ENCODE measurements around the gene CFAP126. TPM values are rescaled to one million over a fixed set of nuclear protein-coding genes. Genes with fewer than 3 reads are reported as not detected.

Gene CFAP126
- total RNA-seq, 1 experiment from 2014 or later, result 1.5 TPM

- TF ChIP-seq EZH2 (IDR thresholded peaks at IDR 0.05; ENCODE audit: low read depth) (no peak), CTCF (conservative IDR thresholded peaks at IDR 0.05) (no peak)
- peaks cover 8% of the 10 kb centered on the region; the same call in 1 of the 2 replicates for H4K20me1 ChIP-seq (ENCODE audit: insufficient read depth)
- no peak overlapping the region for H3K4me2 ChIP-seq
- H2AFZ ChIP-seq, result no peak overlapping the region
- intact Hi-C loops (cut with micrococcal nuclease; ENCODE audit: unreplicated experiment), result no loop called here
- CTCF ChIA-PET, result no interaction called here
- no peaks in the 10 kb centered on the region for H3K9me2 ChIP-seq (ENCODE audit: insufficient read depth)
- POLR2A ChIA-PET (ENCODE audit: unreplicated experiment), result no interaction called here
- DNase-seq, result no peak
- peaks cover 16% of the 10 kb centered on the region for H3K36me3 ChIP-seq (ENCODE audit: low read depth)
- no peak overlapping the region for H3K27ac ChIP-seq
- no TSS peak for BruUV-seq (replicated peaks)
- no peak overlapping the region for H3K4me3 ChIP-seq
- no peaks in the 10 kb centered on the region for H3F3A ChIP-seq (ENCODE audit: insufficient read depth, low read depth)
- no peaks in the 10 kb centered on the region for H3K9me3 ChIP-seq (ENCODE audit: insufficient read depth, low read depth)
- H3K27me3 ChIP-seq (ENCODE audit: insufficient read depth, low read depth), result no peaks in the 10 kb centered on the region
- H3K79me2 ChIP-seq (ENCODE audit: low read depth), result no peaks in the 10 kb centered on the region
- no peaks in the 10 kb centered on the region for H3K4me1 ChIP-seq (replicated peaks; ENCODE audit: insufficient read depth)
Measured at GRCh38 chr1:161335796-161336195, 31.9 kb downstream of the CFAP126 start.

GRCh38 chr1:161333166-161333565, 34.5 kb downstream of the CFAP126 start:
- no peak for DNase-seq
- H3F3A ChIP-seq (ENCODE audit: insufficient read depth, low read depth), result no peaks in the 10 kb centered on the region
- H3K4me2 ChIP-seq, result no peak overlapping the region
- H3K36me3 ChIP-seq (ENCODE audit: low read depth), result peaks cover 21% of the 10 kb centered on the region
- CTCF ChIA-PET, result no interaction called here
- H3K4me3 ChIP-seq, result no peak overlapping the region
- intact Hi-C loops (cut with micrococcal nuclease; ENCODE audit: unreplicated experiment), result no loop called here
- H3K9me2 ChIP-seq (ENCODE audit: insufficient read depth), result no peaks in the 10 kb centered on the region
- H3K27me3 ChIP-seq (ENCODE audit: insufficient read depth, low read depth), result no peaks in the 10 kb centered on the region
- H4K20me1 ChIP-seq (ENCODE audit: insufficient read depth), result peaks cover 8% of the 10 kb centered on the region; the same call in 1 of the 2 replicates
- no peak overlapping the region for H3K27ac ChIP-seq
- 0 out of 2 replicates have a peak, but pooled peaks cover 3% of the 10 kb centered on the region for H3K4me1 ChIP-seq (replicated peaks; ENCODE audit: insufficient read depth)
- H3K9me3 ChIP-seq (ENCODE audit: insufficient read depth, low read depth), result no peaks in the 10 kb centered on the region
- H2AFZ ChIP-seq, result no peak overlapping the region
- POLR2A ChIA-PET (ENCODE audit: unreplicated experiment), result interaction anchor here (0.6 kb wide), 1 partner anchor 664 kb away, joined by 3 read pairs; no protein-coding TSS in a partner anchor
- TF ChIP-seq CTCF (conservative IDR thresholded peaks at IDR 0.05), result no peak
- no peak for TF ChIP-seq EZH2 (IDR thresholded peaks at IDR 0.05; ENCODE audit: low read depth)
- no peaks in the 10 kb centered on the region for H3K79me2 ChIP-seq (ENCODE audit: low read depth)
- no TSS peak for BruUV-seq (replicated peaks)

- CTCF ChIA-PET, result no interaction called here
- intact Hi-C loops (cut with micrococcal nuclease; ENCODE audit: unreplicated experiment), result no loop called here
- peaks cover 28% of the 10 kb centered on the region; the same call in 1 of the 2 replicates for H3K36me3 ChIP-seq (ENCODE audit: low read depth)
Measured at GRCh38 chr1:161330346-161330745, 37.3 kb downstream of the CFAP126 start.

More at GRCh38 chr1:161330346-161330745, 37.3 kb downstream of the CFAP126 start:
- H3K79me2 ChIP-seq (ENCODE audit: low read depth), result no peaks in the 10 kb centered on the region
- no peak overlapping the region for H3K4me3 ChIP-seq
- no peaks in the 10 kb centered on the region for H3K27me3 ChIP-seq (ENCODE audit: insufficient read depth, low read depth)
- H2AFZ ChIP-seq, result no peak overlapping the region
- 0 out of 2 replicates have a peak, but pooled peaks cover 3% of the 10 kb centered on the region for H3K4me1 ChIP-seq (replicated peaks; ENCODE audit: insufficient read depth)
- no TSS peak for BruUV-seq (replicated peaks)
- no peak overlapping the region for H3K4me2 ChIP-seq
- DNase-seq, result no peak
- POLR2A ChIA-PET (ENCODE audit: unreplicated experiment), result no interaction called here
- H3K9me2 ChIP-seq (ENCODE audit: insufficient read depth), result no peaks in the 10 kb centered on the region
- H4K20me1 ChIP-seq (ENCODE audit: insufficient read depth), result peaks cover 5% of the 10 kb centered on the region; the same call in 1 of the 2 replicates
- TF ChIP-seq CTCF (conservative IDR thresholded peaks at IDR 0.05) (no peak), EZH2 (IDR thresholded peaks at IDR 0.05; ENCODE audit: low read depth) (no peak)
- H3K27ac ChIP-seq, result no peak overlapping the region
- H3F3A ChIP-seq (ENCODE audit: insufficient read depth, low read depth), result no peaks in the 10 kb centered on the region
- no peaks in the 10 kb centered on the region for H3K9me3 ChIP-seq (ENCODE audit: insufficient read depth, low read depth)

Data from PC-9 (cell line).